Bronchial epithelial cell (primary cell): Measurements from ENCODE around the gene ZNF521. TPM values are rescaled to one million over a fixed set of nuclear protein-coding genes. Genes with fewer than 3 reads are reported as not detected.
"Not testable (repeated sequence)": the region's sequence is repeated elsewhere in the genome, so short reads cannot be mapped to it uniquely, and the experiment has no call there.

Experiments
- DNase-seq: peaks from one replicate; pipeline ENCODE4 v3.0.0-alpha.2; 2010; ENCODE audit warnings: low read depth
- FAIRE-seq: peaks from 2 replicates; lab custom pipeline; 2011; peaks lifted over from hg19 to GRCh38; lab: Jason Lieb, UNC
- H3K27me3 ChIP-seq: 2 replicates; pipeline ENCODE4 v1.5.1; 2011; ENCODE audit warnings: low read length; ENCODE audit not compliant: control insufficient read depth, insufficient read depth
- H3K36me3 ChIP-seq: 2 replicates; pipeline ENCODE4 v1.5.1; 2011; ENCODE audit warnings: low read length; ENCODE audit not compliant: control insufficient read depth, insufficient read depth
- H3K4me3 ChIP-seq: 2 replicates; pipeline ENCODE4 v1.5.1; 2011; ENCODE audit warnings: mild to moderate bottlenecking, low read depth, low read length, control low read depth
- CTCF ChIP-seq: IDR thresholded peaks from 2 replicates; pipeline ENCODE4 v1.5.1; 2011; ENCODE audit warnings: mild to moderate bottlenecking, moderate library complexity, low read length, control low read depth, inconsistent platforms; ENCODE audit not compliant: insufficient read depth, severe bottlenecking
- total RNA-seq: library from RNA; depleted of rRNA; stranded (reverse); fragments of >200 nt; gene quantifications from 2 replicates; pipeline ENCODE4 v1.2.1, GENCODE V29; 2014

The ZNF521 gene
- total RNA-seq, 1 donor from 2014 or later, result 0.53 TPM

DNA sequence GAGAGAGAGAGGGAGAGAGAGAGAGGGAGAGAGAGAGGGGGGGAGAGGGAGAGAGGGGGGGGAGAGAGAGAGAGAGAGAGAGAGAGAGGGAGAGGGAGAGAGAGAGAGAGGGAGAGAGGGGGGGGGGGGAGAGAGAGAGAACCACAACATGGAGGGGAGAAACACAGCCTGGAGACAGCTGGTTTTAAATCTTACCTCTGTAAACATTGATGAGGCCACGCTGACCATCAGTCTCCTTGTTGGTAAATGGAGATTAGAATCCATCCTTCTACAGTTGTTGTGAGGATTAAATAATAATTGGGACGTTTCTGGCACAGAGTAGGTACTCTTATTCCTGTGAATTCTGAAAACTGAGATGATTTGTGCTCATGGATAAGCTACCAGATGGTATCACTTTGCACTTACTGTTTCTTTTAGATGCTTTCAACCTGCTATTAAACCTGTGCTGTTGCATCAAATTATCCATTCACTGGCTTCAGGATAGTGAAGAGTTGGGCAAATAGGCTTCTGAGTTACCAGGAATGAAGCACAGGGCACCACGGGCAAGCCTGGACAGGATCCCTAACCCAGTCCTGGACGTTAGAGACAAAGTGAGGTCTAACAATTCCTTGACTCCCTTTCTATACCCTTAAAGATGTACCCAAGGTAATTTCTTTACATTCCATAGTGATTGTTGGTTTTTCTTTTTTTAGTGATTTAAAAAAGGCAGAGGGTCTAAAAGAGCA, 318.1 kb downstream of the ZNF521 start:
- H3K36me3 ChIP-seq, result no peaks in the 10 kb centered on the region
- FAIRE-seq, result no peak

DNA sequence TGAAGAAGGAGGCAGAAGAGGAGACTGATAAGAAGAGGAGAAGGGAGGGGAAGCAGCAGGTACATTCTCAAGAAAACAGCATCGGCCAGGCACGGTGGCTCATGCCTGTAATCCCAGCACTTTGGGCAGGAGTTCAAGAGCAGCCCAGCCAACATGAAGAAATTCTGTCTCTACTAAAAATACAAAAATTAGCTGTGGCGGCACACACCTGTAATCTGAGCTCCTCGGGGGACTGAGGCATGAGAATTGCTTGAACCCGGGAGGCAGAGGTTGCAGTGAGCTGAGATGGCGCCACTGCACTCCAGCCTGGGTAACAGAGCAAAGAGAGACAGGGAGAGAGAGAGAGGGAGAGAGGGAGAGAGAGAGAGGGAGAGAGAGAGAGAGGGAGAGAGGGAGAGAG, 318.8 kb downstream of the ZNF521 start:
- H3K4me3 ChIP-seq, FAIRE-seq, H3K27me3 ChIP-seq, H3K36me3 ChIP-seq, DNase-seq: not testable (repeated sequence)

More for the DNA sequence above, 318.1 kb downstream of the ZNF521 start:
- TF ChIP-seq CTCF, result no peak
- H3K27me3 ChIP-seq, result no peaks in the 10 kb centered on the region
- H3K4me3 ChIP-seq, result no peak overlapping the region
- peak; percentile 57 for DNase-seq

- H3K4me3 ChIP-seq, result no peak overlapping the region
- FAIRE-seq (no peak), DNase-seq (no peak)
- H3K27me3 ChIP-seq, result no peaks in the 10 kb centered on the region
- no peaks in the 10 kb centered on the region for H3K36me3 ChIP-seq
- TF ChIP-seq CTCF, result no peak
Measured at GRCh38 chr18:25029802-25030201, 322.2 kb downstream of the ZNF521 start.

DNA sequence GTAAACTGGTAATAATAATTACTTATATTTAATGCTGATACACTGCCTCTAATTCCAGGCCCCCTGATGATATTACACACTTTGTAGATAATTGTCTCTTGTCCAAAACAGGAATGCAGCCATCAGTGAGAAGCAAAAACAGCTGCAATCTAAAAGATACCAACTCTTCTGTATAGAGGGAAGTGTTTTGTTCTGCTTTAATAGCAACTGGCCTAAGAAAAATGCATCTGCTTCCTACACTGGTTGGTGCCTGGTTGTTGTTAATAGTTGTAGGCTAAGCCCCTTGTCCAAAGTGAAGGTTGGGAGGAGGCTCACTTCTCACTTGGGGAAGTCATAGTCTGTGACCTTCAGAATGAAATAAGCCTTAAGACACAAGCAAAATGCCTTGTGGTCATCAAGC, 332.0 kb downstream of the ZNF521 start:
- Histone ChIP-seq H3K36me3 (no peaks in the 10 kb centered on the region), H3K27me3 (no peaks in the 10 kb centered on the region), H3K4me3 (no peak overlapping the region)
- FAIRE-seq, result no peak
- TF ChIP-seq CTCF, result no peak
- no peak for DNase-seq

DNA sequence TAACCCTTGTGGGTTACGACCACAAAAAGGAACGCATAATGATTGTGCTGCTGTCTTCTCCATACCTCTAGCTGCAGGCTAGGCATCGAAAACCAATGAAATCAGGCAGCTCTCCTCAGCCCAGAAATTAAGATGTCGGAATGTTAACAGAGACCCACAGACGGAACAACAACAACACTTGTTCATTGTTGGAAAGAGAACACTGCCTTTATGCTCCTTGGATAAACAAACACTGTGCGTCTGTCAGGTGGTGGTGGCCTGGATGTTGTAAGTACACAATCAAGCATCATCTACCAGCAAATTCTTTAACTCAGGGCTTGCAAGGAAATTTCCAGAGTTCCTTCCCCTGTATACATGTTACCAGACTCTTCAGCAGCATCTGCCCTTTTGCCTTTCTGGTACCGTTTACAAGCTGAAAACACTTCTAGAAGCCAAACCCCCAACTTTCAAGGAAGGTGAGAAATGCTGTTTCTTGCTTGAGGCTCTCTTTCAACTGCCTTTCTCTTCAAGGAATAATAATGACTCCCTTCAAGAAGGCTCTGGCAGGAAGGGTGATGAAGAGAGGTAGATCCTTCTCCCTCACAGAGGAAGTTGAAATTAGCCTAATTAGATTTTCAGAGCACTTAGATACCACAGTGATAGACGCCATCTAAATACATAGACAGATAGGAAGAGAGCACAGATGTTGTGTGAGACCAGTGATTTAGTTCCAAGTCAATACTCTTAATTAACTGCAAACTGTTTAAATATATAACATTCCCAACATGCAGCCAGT, 332.7 kb downstream of the ZNF521 start:
- FAIRE-seq, result no peak
- TF ChIP-seq CTCF, result no peak

GRCh38 chr18:25016666-25017065, 335.3 kb downstream of the ZNF521 start:
- H3K4me3 ChIP-seq, result no peak overlapping the region
- no peak for DNase-seq
- no peak for TF ChIP-seq CTCF
- H3K36me3 ChIP-seq, result no peaks in the 10 kb centered on the region
- H3K27me3 ChIP-seq, result no peaks in the 10 kb centered on the region
- no peak for FAIRE-seq

More for the DNA sequence above, 332.7 kb downstream of the ZNF521 start:
- Histone ChIP-seq H3K27me3 (no peaks in the 10 kb centered on the region), H3K36me3 (no peaks in the 10 kb centered on the region), H3K4me3 (no peak overlapping the region)
- no peak for DNase-seq
